ENCODE data around the gene SATB2. TPM values are rescaled to one million over a fixed set of nuclear protein-coding genes. Genes with fewer than 3 reads are reported as not detected.

The SATB2 gene
- total and polyA plus RNA-seq, 8 donors: 0.80 to 4.8 (median 3.2) TPM

DNA sequence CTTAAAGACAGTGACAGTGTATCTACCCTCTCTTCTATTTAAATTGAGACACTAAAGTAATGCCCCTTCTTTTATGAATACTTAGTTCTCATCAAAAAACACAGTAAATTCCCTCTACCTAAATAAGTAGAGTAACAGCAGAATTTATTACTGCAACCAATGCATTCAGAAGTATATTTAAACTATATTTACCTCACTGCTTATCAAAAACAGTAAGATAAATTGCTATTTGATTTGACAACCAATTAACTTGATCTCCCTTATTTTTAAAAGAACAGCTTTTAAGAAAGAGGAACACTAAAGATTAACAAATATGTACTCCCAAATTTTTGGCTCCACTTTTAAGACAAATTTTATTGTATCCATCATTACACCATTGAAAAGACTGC lies 4.8 kb downstream of the SATB2 start:
- H3K9me3 ChIP-seq: no peaks in the 10 kb centered on the region
- DNase-seq: no peak
- TF ChIP-seq, protein P1, sequence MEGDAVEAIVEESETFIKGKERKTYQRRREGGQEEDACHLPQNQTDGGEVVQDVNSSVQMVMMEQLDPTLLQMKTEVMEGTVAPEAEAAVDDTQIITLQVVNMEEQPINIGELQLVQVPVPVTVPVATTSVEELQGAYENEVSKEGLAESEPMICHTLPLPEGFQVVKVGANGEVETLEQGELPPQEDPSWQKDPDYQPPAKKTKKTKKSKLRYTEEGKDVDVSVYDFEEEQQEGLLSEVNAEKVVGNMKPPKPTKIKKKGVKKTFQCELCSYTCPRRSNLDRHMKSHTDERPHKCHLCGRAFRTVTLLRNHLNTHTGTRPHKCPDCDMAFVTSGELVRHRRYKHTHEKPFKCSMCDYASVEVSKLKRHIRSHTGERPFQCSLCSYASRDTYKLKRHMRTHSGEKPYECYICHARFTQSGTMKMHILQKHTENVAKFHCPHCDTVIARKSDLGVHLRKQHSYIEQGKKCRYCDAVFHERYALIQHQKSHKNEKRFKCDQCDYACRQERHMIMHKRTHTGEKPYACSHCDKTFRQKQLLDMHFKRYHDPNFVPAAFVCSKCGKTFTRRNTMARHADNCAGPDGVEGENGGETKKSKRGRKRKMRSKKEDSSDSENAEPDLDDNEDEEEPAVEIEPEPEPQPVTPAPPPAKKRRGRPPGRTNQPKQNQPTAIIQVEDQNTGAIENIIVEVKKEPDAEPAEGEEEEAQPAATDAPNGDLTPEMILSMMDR (IDR thresholded peaks at IDR 0.05): no peak
- no peak for ATAC-seq
- no peak overlapping the region for H3K27ac ChIP-seq
- peaks cover 0 to 7% (median 5%) of the 10 kb centered on the region in 3 donors for H3K4me1 ChIP-seq
- no peak for FAIRE-seq
- no peaks in the 10 kb centered on the region for H3K36me3 ChIP-seq
- no peak overlapping the region for H3K4me3 ChIP-seq
- intact Hi-C loops (cut with DNase I): no loop called here
- peaks cover 0 to 15% (median 2%) of the 10 kb centered on the region in 4 donors for H3K27me3 ChIP-seq

DNA sequence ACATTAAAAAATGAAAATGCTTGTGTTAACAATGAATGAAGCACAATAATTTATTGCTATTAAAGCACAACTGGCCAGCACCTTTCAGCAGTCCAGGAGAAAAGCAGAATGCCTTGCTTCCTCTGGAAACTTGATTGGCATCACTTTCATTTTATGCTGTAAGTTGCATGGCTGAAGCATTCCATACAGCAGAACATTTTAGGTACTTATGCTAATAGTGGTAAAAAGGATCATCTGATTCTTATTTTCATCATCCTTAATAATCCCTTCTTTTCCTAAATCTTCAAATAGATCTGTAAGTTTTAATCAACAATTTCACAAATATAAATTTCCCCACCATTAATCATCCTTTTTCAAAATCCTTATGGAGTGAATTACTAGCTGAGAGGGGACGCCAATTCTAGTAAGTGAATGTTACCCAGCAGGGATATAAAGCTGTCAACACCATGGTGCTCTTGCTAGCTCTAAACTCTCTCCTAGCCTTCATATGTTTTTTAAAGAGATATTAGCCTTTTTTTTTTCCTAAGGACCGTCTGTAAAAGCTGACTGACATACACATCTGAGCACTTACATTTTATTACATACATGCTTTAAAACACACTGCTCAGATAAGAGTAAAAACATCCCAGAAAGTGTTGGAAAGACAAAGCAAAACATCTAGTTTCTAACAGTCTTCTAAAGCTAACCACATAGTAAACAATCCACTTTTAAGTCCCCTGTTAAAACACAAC lies 5.3 kb downstream of the SATB2 start:
- H3K9me3 ChIP-seq: no peaks in the 10 kb centered on the region
- H3K27me3 ChIP-seq: peaks cover 0 to 15% (median 2%) of the 10 kb centered on the region in 4 donors
- FAIRE-seq (no peak), DNase-seq (no peak), ATAC-seq (no peak)
- TF ChIP-seq, protein P1 (IDR thresholded peaks at IDR 0.05): no peak
- WGBS, 2 donors: 68 to 71% methylated on average over 2 of the region's 2 CpGs
- intact Hi-C loops (cut with DNase I): no loop called here
- peaks cover 0 to 7% (median 5%) of the 10 kb centered on the region in 3 donors for H3K4me1 ChIP-seq
- no peak overlapping the region for H3K27ac ChIP-seq
- no peaks in the 10 kb centered on the region for H3K36me3 ChIP-seq
- H3K4me3 ChIP-seq: no peak overlapping the region

DNA sequence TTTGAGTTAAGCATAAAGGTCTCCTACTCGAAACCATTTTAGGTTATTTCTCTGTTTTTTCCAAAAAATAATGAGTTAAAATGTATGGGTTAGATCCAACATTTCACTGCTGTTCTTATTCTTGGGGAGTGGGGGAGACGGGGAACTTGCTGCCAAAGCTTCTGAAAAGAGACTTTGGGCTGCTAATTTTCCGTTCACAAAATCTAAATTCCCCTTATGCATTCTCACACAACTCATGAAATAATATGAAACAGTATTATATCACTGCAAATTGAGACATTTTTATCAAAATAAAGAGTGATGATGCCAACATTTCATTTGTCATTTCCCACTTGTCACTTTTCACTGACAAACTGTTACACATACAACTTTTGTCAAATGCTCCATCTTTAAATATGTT lies 7.8 kb downstream of the SATB2 start:
- no peak for FAIRE-seq
- peaks cover 0 to 11% (median 2%) of the 10 kb centered on the region in 4 donors for H3K27me3 ChIP-seq
- H3K9me3 ChIP-seq: no peaks in the 10 kb centered on the region
- DNase-seq: no peak
- ATAC-seq: no peak
- H3K4me1 ChIP-seq: no peaks in the 10 kb centered on the region
- no peaks in the 10 kb centered on the region for H3K36me3 ChIP-seq
- WGBS, 2 donors: 82 to 85% methylated on average over 3 of the region's 3 CpGs
- no peak overlapping the region for H3K27ac ChIP-seq
- TF ChIP-seq, protein P1 (IDR thresholded peaks at IDR 0.05): no peak
- no peak overlapping the region for H3K4me3 ChIP-seq
- intact Hi-C loops (cut with DNase I): no loop called here

DNA sequence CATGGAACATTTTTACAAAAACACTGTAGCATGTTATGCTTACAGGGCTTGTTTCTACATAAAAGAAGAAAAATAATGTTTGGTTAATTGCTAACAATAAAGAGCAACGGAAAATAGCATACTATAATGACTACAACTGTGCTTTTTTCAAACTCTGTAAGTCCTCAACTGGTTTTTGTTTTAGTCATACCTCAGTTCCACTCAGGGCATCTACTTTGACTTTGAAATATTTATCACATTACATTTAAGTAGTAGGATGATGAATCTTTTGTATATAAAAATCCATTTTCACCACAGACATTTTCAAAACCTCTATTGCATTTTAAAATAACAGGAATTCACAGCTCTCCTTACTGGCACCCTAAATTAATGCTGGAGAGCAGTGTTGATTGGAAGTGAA lies 8.3 kb downstream of the SATB2 start:
- 75 to 77% methylated on average over 1 of the region's 1 CpG for WGBS, 2 donors
- no peak for FAIRE-seq
- H3K36me3 ChIP-seq: no peaks in the 10 kb centered on the region
- no peak for DNase-seq
- no peak overlapping the region for H3K27ac ChIP-seq
- intact Hi-C loops (cut with DNase I): no loop called here
- no peaks in the 10 kb centered on the region for H3K4me1 ChIP-seq
- no peaks in the 10 kb centered on the region for H3K9me3 ChIP-seq
- ATAC-seq: no peak
- no peak overlapping the region for H3K4me3 ChIP-seq
- TF ChIP-seq, protein P1 (IDR thresholded peaks at IDR 0.05): no peak
- peaks cover 0 to 10% (median 2%) of the 10 kb centered on the region in 4 donors for H3K27me3 ChIP-seq

DNA sequence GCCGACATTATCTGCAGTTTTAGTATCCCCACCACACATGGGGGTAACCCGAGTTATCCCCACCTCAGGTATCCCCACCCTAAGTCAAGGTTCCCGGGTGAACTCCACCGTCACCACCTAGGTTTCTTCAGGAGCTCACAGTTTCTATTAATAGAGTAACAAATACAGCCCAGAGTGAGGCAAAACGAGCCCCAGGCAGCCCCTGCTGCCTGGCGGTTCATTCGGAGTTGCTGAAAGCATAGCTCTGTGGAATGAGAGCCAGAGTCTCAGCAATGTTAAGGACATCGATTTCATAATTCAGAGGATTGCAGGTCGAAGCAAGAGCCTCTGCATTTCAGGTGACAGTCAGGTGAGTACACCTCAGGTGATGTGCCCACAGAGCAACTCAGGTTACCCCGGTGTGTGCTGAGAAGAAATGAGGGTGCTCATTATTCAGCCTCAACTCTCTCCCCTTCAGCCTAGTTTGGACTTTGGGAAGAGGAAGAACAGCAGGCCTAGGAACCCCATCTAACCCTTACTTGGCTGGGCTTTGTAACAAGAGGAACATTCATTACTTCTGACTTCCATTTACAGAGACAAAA lies 10.7 kb downstream of the SATB2 start:
- Histone ChIP-seq H3K9me3 (no peaks in the 10 kb centered on the region), H3K4me1 (no peaks in the 10 kb centered on the region), H3K36me3 (no peaks in the 10 kb centered on the region), H3K4me3 (no peak overlapping the region), H3K27ac (no peak overlapping the region), H3K27me3 (no peaks in the 10 kb centered on the region)
- TF ChIP-seq, protein P1 (IDR thresholded peaks at IDR 0.05): no peak
- intact Hi-C loops (cut with DNase I): no loop called here
- DNase-seq: no peak
- ATAC-seq: no peak
- no peak for FAIRE-seq
- WGBS, 2 donors: 77 to 79% methylated on average over 10 of the region's 10 CpGs

Data from pancreas (tissue), 10 donors.